Measurements from ENCODE around the gene FAM177B.
"Not testable (repeated sequence)": the region's sequence is repeated elsewhere in the genome, so short reads cannot be mapped to it uniquely, and the experiment has no call there.

DNA sequence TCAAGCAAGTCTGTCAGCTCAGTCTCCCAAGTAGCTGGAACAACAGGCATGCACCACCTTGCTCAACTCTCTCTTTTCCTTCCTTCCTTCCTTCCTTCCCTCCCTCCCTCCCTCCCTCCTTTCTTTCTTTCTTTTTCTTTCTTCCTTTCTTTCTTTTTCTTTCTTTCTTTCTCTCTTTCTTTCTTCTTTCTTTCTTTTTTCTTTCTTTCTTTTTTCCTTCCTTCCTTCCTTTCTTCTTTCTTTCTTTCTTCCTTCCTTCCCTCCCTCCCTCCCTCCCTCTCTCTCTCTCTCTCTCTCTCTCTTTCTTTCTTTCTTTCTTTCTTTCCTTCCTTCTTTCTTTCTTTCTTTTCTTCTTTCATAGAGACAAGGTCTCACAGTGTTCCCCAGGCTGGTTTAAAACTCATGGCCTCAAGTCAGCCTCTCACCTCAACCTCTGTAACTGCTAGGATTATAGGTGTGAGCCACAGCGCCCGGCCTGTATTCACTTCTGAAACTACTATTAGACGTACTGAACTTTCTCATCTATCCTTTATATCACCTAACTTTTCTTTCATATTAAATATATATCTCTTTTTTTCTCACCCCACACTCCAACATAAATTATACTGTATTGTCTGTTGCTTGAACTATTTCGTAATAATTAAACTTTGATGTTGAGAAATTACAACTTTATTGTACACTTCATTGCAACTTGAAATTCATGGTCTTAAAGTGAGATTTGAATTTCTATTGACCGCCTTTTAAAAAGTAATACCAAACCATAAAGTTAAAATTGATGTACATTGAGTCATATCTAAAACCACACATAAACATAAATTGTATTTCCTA is 4.8 kb downstream of the FAM177B start:
- TF ChIP-seq, protein P1, sequence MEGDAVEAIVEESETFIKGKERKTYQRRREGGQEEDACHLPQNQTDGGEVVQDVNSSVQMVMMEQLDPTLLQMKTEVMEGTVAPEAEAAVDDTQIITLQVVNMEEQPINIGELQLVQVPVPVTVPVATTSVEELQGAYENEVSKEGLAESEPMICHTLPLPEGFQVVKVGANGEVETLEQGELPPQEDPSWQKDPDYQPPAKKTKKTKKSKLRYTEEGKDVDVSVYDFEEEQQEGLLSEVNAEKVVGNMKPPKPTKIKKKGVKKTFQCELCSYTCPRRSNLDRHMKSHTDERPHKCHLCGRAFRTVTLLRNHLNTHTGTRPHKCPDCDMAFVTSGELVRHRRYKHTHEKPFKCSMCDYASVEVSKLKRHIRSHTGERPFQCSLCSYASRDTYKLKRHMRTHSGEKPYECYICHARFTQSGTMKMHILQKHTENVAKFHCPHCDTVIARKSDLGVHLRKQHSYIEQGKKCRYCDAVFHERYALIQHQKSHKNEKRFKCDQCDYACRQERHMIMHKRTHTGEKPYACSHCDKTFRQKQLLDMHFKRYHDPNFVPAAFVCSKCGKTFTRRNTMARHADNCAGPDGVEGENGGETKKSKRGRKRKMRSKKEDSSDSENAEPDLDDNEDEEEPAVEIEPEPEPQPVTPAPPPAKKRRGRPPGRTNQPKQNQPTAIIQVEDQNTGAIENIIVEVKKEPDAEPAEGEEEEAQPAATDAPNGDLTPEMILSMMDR (conservative IDR thresholded peaks at IDR 0.05; ENCODE audit: low read length): not testable (repeated sequence)
- not testable (repeated sequence) for TF ChIP-seq EZH2phosphoT487 (IDR thresholded peaks at IDR 0.05; ENCODE audit: borderline replicate concordance, low read depth, low read length)

All from OCI-LY7 (cell line).